GM19372 (cell line): ENCODE measurements around the gene MRGPRD.

Experiments used
- ATAC-seq: cut with Tn5 transposase; IDR thresholded peaks from one replicate; pipeline ENCODE4 v1.9.1; 2021; ENCODE audit warnings: mild to moderate bottlenecking, low read depth, moderate library complexity; ENCODE audit not compliant: unreplicated experiment

The MRGPRD gene, protein sequence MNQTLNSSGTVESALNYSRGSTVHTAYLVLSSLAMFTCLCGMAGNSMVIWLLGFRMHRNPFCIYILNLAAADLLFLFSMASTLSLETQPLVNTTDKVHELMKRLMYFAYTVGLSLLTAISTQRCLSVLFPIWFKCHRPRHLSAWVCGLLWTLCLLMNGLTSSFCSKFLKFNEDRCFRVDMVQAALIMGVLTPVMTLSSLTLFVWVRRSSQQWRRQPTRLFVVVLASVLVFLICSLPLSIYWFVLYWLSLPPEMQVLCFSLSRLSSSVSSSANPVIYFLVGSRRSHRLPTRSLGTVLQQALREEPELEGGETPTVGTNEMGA

GRCh38 chr11:68980776-68981065, at the start of gene MRGPRD:
TSS of gene MRGPRD (minus strand) at chr11:68980986. CDS start at chr11:68980986, 0 bp downstream.
- ATAC-seq, result no peak

GRCh38 chr11:69030301-69030700, 49.5 kb upstream of the MRGPRD start:
- no peak for ATAC-seq

DNA sequence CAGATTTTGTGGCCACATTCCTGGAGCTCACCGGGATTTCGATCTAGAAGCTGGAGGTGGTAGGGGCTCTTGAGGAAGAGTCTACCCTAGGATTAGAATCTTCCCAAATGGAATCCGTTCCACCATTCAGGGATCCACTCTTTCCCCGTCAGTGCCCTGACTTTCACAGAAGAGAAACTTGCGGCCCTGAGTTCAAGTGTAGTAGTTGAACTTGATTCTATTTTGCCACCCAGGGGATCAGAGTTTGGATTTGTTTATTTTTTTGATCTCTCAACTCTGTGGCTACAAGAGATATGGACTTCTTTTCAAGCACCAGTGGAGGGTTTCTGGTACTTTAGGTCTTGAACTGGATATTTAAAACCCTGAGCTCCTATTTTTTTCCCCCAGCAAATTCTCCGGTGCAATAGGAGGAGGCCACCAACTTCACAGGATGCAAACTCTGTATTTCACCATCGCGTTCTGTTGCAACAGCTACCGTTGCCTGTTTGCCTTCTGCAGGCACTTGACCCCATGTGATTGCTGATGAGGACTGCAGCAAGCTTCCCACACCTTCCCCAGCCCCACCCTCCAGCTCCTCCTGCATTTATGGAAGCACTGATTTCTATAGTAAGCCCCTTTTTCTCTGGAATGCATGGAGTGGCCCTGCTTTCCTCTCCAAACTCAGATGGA, 47.1 kb upstream of the MRGPRD start:
- ATAC-seq, result no peak

- no peak for ATAC-seq
Observed at GRCh38 chr11:69024509-69024908, 43.7 kb upstream of the MRGPRD start.

DNA sequence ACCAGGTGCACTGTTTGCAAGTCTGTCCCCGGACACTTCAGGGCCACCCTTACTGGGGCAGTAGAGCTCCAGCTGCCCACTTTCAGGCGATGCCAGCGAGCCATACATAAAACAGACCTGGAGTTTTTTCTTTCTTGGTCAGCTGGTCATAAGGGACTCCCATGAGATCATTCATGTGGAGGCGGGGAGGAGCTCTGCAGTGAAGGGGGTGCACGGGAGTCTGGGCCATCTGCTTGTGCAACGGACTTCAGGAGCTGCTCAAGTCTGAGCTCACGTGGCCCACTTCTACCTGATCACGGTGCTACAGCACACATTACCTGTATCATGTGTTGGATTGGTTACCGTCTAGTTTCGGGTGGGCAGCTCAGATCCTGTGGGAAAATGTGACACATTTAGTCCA, 41.5 kb upstream of the MRGPRD start:
- ATAC-seq, result no peak

- ATAC-seq, result no peak
Observed at GRCh38 chr11:69018924-69019323, 38.1 kb upstream of the MRGPRD start.

GRCh38 chr11:69017951-69018350, 37.2 kb upstream of the MRGPRD start:
- ATAC-seq, result no peak

- no peak for ATAC-seq
Observed at GRCh38 chr11:69014898-69015549, 34.2 kb upstream of the MRGPRD start.

GRCh38 chr11:69014084-69014851, 33.5 kb upstream of the MRGPRD start:
- ATAC-seq, result no peak

GRCh38 chr11:69013009-69013951, 32.5 kb upstream of the MRGPRD start, which contains the start of gene MRGPRF:
TSS of gene MRGPRF (minus strand) at chr11:69013246. CDS start at chr11:69009901, 3,345 bp downstream.
- no peak for ATAC-seq

GRCh38 chr11:69012092-69013008, 31.6 kb upstream of the MRGPRD start:
- no peak for ATAC-seq

DNA sequence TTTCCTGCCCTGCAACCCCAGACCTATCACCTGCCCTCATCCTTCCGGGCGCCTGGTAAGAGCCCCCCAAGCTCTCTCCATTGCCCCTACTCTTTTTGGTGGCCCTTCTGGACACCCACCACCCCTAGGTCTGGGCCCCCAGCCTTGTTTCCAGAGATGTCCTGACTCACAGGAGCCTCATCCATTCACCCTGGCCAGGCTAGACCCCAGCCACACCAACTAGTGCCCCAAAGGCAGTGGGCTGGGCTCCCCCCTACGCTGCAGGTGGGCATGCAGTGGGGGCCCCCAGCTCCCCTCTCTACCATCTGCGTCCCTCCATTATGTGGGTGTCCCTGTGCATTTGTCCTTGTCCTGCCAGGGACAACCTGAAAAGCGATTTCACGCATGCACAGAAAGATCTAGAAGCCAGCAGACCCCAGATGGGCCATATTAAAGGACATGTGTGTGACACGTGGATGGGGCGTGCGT, 30.9 kb upstream of the MRGPRD start:
- no peak for ATAC-seq

DNA sequence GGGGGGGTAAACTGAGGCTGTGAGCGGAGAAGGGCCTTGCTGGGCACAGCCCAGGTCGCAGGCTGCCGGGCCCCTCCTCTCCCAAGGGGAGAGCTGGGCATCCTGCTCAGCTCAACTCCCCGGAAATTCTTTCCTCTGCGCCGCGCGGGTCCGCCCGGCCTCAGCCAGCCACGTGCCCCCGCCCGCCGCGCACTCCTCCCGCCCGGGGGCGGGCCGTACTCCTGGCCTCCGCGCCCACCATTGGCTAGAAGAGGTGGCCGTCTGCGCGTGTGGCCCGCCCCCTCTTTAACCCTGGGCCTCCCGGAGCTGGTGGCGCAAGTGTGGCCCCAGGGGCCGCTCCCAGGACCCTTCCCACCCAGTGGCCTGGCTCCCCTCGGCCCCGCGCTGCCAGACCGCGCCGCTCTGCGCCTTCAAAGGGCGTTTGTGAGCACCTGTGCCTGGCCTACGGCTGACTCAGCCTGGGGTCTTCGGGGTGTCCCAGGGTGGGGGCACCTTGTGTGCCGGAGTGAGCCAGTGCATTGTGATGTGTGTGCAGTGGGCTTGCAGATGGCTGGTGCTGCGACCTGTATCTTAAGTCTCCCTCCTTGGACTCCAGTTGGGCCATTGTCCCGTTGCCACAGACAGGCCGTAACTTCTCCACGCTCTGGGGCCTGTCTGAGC, 30.3 kb upstream of the MRGPRD start:
- no peak for ATAC-seq

DNA sequence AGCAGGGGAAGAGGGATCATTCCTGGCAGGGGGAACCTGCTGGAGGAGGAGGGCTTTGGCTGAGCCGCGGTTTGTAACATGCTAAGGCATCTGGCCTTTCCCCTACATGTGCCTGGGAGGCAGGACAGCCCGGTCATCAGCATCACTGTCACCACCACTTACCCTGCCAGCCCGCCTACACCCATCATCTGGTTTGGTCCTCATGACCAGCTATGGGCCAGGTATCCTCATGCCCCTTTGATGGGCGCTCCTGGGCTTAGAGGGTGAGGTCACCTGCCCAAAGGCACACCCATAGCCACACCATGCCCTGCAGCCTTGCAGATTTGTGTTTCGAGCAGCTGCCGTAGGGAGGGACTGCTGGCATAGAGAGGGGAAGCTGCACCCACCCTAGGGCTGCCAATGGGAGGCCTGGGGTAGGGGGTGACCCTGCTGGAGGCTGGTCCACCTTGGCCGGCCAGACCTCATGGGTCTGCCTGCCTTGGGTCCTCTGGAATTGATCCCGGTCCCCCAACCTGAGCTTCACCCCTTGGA, 29.6 kb upstream of the MRGPRD start:
- ATAC-seq, result no peak

- ATAC-seq, result no peak
Observed at GRCh38 chr11:69009441-69010211, 28.8 kb upstream of the MRGPRD start.

GRCh38 chr11:69008737-69009440, 28.1 kb upstream of the MRGPRD start:
- no peak for ATAC-seq

DNA sequence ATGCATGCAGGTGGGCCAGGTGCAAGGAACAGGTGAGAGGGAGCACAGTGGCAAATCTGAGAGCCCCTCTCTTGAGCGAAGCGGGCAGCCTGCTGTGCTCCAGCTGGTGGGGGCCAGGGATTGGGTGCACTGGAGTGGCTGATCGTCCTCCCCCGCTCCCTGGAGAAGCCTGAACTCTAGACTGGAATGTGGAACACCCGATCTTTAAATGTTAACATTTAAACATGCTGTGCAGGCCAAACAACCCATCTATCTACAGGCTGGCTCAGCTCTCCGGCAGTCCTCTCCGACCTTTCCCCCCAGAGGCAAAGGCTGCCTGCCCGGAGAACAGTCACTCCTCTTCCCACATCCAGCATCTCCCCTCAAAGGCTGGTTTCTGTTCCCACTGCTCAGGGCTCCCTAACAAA, 27.2 kb upstream of the MRGPRD start:
- no peak for ATAC-seq
